ENCODE measurements around the gene TRIM27.
A peak's percentile ranks its signal among the peaks of the same experiment; 100 is the strongest.
"Not testable (repeated sequence)": the region's sequence is repeated elsewhere in the genome, so short reads cannot be mapped to it uniquely, and the experiment has no call there.

TRIM27 gene, protein sequence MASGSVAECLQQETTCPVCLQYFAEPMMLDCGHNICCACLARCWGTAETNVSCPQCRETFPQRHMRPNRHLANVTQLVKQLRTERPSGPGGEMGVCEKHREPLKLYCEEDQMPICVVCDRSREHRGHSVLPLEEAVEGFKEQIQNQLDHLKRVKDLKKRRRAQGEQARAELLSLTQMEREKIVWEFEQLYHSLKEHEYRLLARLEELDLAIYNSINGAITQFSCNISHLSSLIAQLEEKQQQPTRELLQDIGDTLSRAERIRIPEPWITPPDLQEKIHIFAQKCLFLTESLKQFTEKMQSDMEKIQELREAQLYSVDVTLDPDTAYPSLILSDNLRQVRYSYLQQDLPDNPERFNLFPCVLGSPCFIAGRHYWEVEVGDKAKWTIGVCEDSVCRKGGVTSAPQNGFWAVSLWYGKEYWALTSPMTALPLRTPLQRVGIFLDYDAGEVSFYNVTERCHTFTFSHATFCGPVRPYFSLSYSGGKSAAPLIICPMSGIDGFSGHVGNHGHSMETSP

GRCh38 chr6:28923318-28924102 lies at the start of gene TRIM27:
Gene TRIM27, minus strand, starts transcription at chr6:28923985. Its CDS starts 353 bp downstream, at chr6:28923632.
- peak; percentile 69 for DNase-seq (ENCODE audit: low read depth)

- not testable (repeated sequence) for DNase-seq (ENCODE audit: low read depth)
Measured at GRCh38 chr6:28970056-28970455, 46.3 kb upstream of the TRIM27 start.

DNA sequence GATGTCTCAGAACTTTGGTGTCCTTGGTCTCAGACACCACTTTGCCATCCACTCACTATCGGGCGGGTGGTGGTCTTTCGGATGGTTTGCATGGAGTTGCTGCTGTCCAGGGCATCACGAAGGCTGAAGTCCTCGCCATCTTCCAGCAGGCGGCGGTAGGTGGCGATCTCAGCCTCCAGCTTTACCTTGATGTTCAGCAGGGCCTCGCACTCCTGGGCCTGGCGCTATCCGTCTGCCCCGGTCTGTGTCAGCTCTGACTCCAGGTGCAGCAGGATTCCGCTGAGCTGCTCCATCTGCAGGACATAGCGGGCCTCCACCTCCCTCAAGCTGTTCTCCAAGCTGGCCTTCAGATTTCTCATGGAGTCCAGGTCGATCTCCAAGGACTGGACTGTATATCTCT lies 45.3 kb upstream of the TRIM27 start:
- DNase-seq (ENCODE audit: low read depth) = no peak

GRCh38 chr6:28968476-28968875 lies 44.7 kb upstream of the TRIM27 start:
- no peak for DNase-seq (ENCODE audit: low read depth)

- no peak for DNase-seq (ENCODE audit: low read depth)
Measured at GRCh38 chr6:28965706-28966105, 41.9 kb upstream of the TRIM27 start.

- DNase-seq (ENCODE audit: low read depth) = no peak
Measured at GRCh38 chr6:28960846-28961500, 37.2 kb upstream of the TRIM27 start.

- DNase-seq (ENCODE audit: low read depth) = not testable (repeated sequence)
Measured at GRCh38 chr6:28958561-28959243, 34.9 kb upstream of the TRIM27 start.

- not testable (repeated sequence) for DNase-seq (ENCODE audit: low read depth)
Measured at GRCh38 chr6:28957795-28958314, 34.1 kb upstream of the TRIM27 start.

GRCh38 chr6:28956331-28956730 lies 32.5 kb upstream of the TRIM27 start:
- DNase-seq (ENCODE audit: low read depth) = no peak

- DNase-seq (ENCODE audit: low read depth) = no peak
Measured at GRCh38 chr6:28953585-28954258, 29.9 kb upstream of the TRIM27 start.

GRCh38 chr6:28953039-28953584 lies 29.3 kb upstream of the TRIM27 start:
- peak; percentile 25 for DNase-seq (ENCODE audit: low read depth)

GRCh38 chr6:28949656-28950195 lies 25.9 kb upstream of the TRIM27 start:
- DNase-seq (ENCODE audit: low read depth) = not testable (repeated sequence)

DNA sequence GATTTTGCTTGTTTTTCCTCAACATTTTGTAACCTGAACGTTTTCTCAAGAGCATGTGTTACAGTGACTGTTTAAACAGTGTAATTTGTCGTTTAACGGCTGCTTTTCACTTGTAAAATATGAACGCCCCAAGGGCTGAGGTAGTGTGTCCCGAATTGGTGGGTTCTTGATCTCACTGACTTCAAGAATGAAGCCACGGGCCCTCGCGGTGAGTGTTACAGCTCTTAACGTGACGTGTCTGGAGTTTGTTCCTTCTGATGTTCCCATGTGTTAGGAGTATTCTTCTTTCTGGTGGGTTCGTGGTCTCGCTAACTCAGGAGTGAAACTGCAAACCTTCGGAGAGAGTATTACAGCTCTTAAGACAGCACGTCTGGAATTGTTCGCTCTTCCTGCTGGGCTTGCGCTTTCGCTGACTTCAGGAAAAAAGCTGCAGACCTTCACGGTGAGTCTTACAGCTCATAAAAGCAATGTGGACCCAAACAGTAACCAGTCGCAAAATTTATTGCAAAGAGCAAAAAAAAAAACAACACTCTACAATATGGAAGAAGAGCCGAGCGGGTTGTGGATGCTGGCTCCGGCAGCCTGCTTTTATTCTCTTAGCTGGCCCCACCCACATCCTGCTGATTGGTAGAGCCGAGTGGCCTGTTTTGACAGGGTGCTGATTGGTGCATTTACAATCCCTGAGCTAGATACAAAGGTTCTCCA lies 25.1 kb upstream of the TRIM27 start:
- DNase-seq (ENCODE audit: low read depth) = no peak

- no peak for DNase-seq (ENCODE audit: low read depth)
Measured at GRCh38 chr6:28947831-28948270, 24.1 kb upstream of the TRIM27 start.

DNA sequence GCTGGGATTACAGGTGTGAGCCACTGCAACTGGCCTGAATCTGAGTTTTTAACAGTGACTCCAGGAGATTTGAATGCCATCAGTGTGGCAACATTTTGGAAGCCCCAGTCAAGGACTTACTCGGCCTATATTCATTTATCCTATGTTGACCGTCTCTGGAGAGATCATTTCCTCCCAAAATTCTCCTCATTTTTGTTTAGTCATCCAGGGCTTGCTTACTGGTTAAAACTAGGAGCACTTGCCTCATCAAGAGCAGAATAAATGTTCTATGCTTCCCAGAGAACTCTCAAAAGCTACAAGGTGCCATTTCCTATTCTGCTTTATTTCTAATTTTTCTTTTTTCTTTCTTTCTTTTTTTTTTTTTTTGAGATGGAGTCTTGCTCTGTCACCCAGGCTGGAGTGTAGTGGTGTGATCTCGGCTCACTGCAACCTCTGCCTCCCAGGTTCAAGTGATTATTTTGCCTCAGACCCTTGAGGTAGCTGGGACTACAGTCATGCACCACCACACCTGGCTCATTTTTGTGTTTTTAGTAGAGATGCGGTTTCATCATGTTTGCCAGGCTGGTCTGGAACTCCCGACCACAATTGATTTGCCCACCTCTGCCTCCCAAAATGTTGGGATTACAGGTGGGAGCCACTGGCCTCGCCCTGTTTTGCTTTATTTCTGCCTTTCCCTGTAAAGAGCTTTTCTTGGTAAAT lies 23.4 kb upstream of the TRIM27 start:
- no peak for DNase-seq (ENCODE audit: low read depth)

GRCh38 chr6:28945349-28945748 lies 21.6 kb upstream of the TRIM27 start:
- no peak for DNase-seq (ENCODE audit: low read depth)

DNA sequence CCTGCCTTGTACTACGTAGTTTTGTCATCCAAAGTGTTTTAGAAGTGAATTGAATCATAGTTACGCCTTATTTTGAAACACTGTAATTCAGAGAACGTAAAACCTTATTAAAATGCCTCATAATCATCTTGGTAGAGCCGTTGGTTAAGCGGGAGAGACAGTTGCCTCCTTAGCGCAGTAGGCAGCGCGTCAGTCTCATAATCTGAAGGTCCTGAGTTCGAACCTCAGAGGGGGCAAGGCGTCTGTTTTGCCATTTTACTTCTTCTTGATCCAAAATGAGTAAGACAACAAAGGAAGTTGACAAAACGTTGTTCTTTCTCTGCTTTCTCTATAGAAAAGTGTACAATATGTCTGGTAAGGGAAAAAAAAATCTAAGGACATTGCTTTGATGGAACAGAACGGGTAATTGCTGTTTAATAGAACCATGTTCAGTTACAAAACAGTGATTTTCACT lies 20.7 kb upstream of the TRIM27 start:
- peak; percentile 40 for DNase-seq (ENCODE audit: low read depth)

GRCh38 chr6:28943557-28944411 lies 20.0 kb upstream of the TRIM27 start:
- DNase-seq (ENCODE audit: low read depth) = peak; percentile 46

Measured in stimulated activated CD8-positive, alpha-beta memory T cell treated with anti-CD3 and anti-CD28 coated beads, Interleukin-12 subunit alpha, Interleukin-12 subunit beta, amount 100 ng/mL, for 4 hours (primary cell).